K562 (cell line): Measurements from ENCODE around the gene HDAC7. TPM values are rescaled to one million over a fixed set of nuclear protein-coding genes. Genes with fewer than 3 reads are reported as not detected.
A peak's percentile ranks its signal among the peaks of the same experiment; 100 is the strongest.

Source experiments
- BDP1 ChIP-seq: IDR thresholded peaks from 3 replicates; pipeline ENCODE4 v1.6.1; 2011; ENCODE audit not compliant: insufficient read length, insufficient read depth
- CCAR2 ChIP-seq: fragments of 200-400 bp; formaldehyde crosslinking; IDR thresholded peaks from 2 replicates; pipeline ENCODE4 v1.6.1; 2017; ENCODE audit warnings: mild to moderate bottlenecking, low read depth, low read length
- FOXM1 ChIP-seq, 2 experiments: fragments of 450-650 bp in 1 of 2; sonication (generic) in 1 of 2; formaldehyde crosslinking in 1 of 2; IDR thresholded peaks; 2 replicates each; pipeline versions ENCODE4 v1.6.1 to v1.9.0; 2017 to 2022; ENCODE audit warnings: low read depth in 2 of 2, mild to moderate bottlenecking in 2 of 2, missing genetic modification reagents in 1 of 2, moderate library complexity in 1 of 2
- HNRNPK ChIP-seq: fragments of 200-400 bp; formaldehyde crosslinking; IDR thresholded peaks from one replicate; pipeline ENCODE4 v1.6.1; 2018; ENCODE audit warnings: mild to moderate bottlenecking, low read depth, low read length; ENCODE audit not compliant: poor library complexity, severe bottlenecking
- NBN ChIP-seq: fragments of 450-650 bp; IDR thresholded peaks from 2 replicates; pipeline ENCODE4 v1.6.1; 2016; ENCODE audit warnings: low read depth, mild to moderate bottlenecking
- ZBTB9 ChIP-seq: fragments of 450-650 bp; formaldehyde crosslinking; IDR thresholded peaks from 2 replicates; pipeline ENCODE4 v1.4.0; 2020; ENCODE audit warnings: mild to moderate bottlenecking, moderate library complexity
- ZFP1 ChIP-seq: fragments of 450-650 bp; formaldehyde crosslinking; IDR thresholded peaks from 2 replicates; pipeline ENCODE4 v1.4.0; 2020; ENCODE audit warnings: mild to moderate bottlenecking, mixed read lengths
- polyA plus RNA-seq, 8 experiments: library from polyadenylated mRNA; depleted of rRNA in 4 of 8; stranded (reverse) in 5 of 8; unstranded in 3 of 8; fragments of >200 nt; fragmentation: Nextera tagmentation in 2 of 8; fragmentation: Illumina TruSeq in 1 of 8; extraction: Ambion mirVana in 2 of 8; extraction: Trizol in 1 of 8; gene quantifications; 2 replicates each; pipeline versions ENCODE4 v1.2.1 to v1.2.3, GENCODE V29; 2011 to 2014; ENCODE audit warnings: inconsistent platforms in 1 of 8, missing spikeins in 1 of 8
- total RNA-seq, 7 experiments: library from RNA; depleted of rRNA in 6 of 7; stranded (reverse); fragments of >200 nt in 6 of 7; fragmentation: Illumina TruSeq in 2 of 7; extraction: Trizol in 2 of 7; gene quantifications; 2 replicates each; pipeline versions ENCODE4 v1.2.1 to v1.2.3, GENCODE V29; 2011 to 2021; ENCODE audit warnings: low replicate concordance in 1 of 7
- TF ChIP-seq, protein P1 (sequence below), 2 experiments: fragments of 450-650 bp; formaldehyde crosslinking in 1 of 2; IDR thresholded peaks; 2 replicates each; pipeline versions ENCODE4 v1.4.0 to v1.6.1; 2014 to 2020; ENCODE audit warnings: mild to moderate bottlenecking in 2 of 2, borderline replicate concordance in 1 of 2, low read depth in 1 of 2
- TF ChIP-seq, protein P2 (sequence below): fragments of 450-650 bp; formaldehyde crosslinking; IDR thresholded peaks from 2 replicates; pipeline ENCODE4 v1.4.0; 2022; ENCODE audit warnings: mild to moderate bottlenecking, moderate library complexity
- TF ChIP-seq, protein P3 (sequence below): fragments of 450-650 bp; formaldehyde crosslinking; conservative IDR thresholded peaks from 2 replicates; pipeline ENCODE4 v1.4.0; 2022; ENCODE audit warnings: mild to moderate bottlenecking, missing genetic modification characterization
- TF ChIP-seq, protein P4 (sequence below): fragments of 250-450 bp; sonication (Bioruptor Pico); IDR thresholded peaks from 2 replicates; pipeline ENCODE4 v1.9.0; 2021; ENCODE audit warnings: mild to moderate bottlenecking, inconsistent platforms

The HDAC7 gene
- total and polyA plus RNA-seq, 9 of the 15 experiments (the other 6 are each of a cell fraction or from before 2014, with no cell fraction given) = 2.5 to 129 (median 31.1) TPM

- TF ChIP-seq, protein P1, sequence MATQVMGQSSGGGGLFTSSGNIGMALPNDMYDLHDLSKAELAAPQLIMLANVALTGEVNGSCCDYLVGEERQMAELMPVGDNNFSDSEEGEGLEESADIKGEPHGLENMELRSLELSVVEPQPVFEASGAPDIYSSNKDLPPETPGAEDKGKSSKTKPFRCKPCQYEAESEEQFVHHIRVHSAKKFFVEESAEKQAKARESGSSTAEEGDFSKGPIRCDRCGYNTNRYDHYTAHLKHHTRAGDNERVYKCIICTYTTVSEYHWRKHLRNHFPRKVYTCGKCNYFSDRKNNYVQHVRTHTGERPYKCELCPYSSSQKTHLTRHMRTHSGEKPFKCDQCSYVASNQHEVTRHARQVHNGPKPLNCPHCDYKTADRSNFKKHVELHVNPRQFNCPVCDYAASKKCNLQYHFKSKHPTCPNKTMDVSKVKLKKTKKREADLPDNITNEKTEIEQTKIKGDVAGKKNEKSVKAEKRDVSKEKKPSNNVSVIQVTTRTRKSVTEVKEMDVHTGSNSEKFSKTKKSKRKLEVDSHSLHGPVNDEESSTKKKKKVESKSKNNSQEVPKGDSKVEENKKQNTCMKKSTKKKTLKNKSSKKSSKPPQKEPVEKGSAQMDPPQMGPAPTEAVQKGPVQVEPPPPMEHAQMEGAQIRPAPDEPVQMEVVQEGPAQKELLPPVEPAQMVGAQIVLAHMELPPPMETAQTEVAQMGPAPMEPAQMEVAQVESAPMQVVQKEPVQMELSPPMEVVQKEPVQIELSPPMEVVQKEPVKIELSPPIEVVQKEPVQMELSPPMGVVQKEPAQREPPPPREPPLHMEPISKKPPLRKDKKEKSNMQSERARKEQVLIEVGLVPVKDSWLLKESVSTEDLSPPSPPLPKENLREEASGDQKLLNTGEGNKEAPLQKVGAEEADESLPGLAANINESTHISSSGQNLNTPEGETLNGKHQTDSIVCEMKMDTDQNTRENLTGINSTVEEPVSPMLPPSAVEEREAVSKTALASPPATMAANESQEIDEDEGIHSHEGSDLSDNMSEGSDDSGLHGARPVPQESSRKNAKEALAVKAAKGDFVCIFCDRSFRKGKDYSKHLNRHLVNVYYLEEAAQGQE (IDR thresholded peaks at IDR 0.05; ENCODE audit: borderline replicate concordance) = no peak; the same call in 1 of the 2 replicates
- TF ChIP-seq, protein P1 (CRISPR knock-in tag; IDR thresholded peaks at IDR 0.05; ENCODE audit: low read depth) = 0 out of 2 replicates have a peak, but pooled peaks have one; percentile 50
- no peak for TF ChIP-seq FOXM1 (IDR thresholded peaks at IDR 0.05; ENCODE audit: low read depth)
- TF ChIP-seq FOXM1 (CRISPR knock-in tag; IDR thresholded peaks at IDR 0.05; ENCODE audit: low read depth) = no peak
- no peak for TF ChIP-seq CCAR2
- TF ChIP-seq, protein P2, sequence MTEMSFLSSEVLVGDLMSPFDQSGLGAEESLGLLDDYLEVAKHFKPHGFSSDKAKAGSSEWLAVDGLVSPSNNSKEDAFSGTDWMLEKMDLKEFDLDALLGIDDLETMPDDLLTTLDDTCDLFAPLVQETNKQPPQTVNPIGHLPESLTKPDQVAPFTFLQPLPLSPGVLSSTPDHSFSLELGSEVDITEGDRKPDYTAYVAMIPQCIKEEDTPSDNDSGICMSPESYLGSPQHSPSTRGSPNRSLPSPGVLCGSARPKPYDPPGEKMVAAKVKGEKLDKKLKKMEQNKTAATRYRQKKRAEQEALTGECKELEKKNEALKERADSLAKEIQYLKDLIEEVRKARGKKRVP (CRISPR knock-in tag) = no peak
- TF ChIP-seq HNRNPK = no peak
- peak; percentile 35; the same call in 1 of the 2 replicates for TF ChIP-seq ZBTB9 (CRISPR knock-in tag)
- no peak for TF ChIP-seq ZFP1 (CRISPR knock-in tag)
- TF ChIP-seq, protein P3, sequence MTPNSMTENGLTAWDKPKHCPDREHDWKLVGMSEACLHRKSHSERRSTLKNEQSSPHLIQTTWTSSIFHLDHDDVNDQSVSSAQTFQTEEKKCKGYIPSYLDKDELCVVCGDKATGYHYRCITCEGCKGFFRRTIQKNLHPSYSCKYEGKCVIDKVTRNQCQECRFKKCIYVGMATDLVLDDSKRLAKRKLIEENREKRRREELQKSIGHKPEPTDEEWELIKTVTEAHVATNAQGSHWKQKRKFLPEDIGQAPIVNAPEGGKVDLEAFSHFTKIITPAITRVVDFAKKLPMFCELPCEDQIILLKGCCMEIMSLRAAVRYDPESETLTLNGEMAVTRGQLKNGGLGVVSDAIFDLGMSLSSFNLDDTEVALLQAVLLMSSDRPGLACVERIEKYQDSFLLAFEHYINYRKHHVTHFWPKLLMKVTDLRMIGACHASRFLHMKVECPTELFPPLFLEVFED (CRISPR knock-in tag) = no peak
- TF ChIP-seq NBN = no peak
- TF ChIP-seq, protein P4, sequence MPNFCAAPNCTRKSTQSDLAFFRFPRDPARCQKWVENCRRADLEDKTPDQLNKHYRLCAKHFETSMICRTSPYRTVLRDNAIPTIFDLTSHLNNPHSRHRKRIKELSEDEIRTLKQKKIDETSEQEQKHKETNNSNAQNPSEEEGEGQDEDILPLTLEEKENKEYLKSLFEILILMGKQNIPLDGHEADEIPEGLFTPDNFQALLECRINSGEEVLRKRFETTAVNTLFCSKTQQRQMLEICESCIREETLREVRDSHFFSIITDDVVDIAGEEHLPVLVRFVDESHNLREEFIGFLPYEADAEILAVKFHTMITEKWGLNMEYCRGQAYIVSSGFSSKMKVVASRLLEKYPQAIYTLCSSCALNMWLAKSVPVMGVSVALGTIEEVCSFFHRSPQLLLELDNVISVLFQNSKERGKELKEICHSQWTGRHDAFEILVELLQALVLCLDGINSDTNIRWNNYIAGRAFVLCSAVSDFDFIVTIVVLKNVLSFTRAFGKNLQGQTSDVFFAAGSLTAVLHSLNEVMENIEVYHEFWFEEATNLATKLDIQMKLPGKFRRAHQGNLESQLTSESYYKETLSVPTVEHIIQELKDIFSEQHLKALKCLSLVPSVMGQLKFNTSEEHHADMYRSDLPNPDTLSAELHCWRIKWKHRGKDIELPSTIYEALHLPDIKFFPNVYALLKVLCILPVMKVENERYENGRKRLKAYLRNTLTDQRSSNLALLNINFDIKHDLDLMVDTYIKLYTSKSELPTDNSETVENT (CRISPR knock-in tag) = peak; percentile 87
- no peak for TF ChIP-seq BDP1
Measured at GRCh38 chr12:47773062-47773857, 46.4 kb downstream of the HDAC7 start, which contains the start of gene SLC48A1 (continued).
